Measurements from ENCODE around the gene IL10.

DNA sequence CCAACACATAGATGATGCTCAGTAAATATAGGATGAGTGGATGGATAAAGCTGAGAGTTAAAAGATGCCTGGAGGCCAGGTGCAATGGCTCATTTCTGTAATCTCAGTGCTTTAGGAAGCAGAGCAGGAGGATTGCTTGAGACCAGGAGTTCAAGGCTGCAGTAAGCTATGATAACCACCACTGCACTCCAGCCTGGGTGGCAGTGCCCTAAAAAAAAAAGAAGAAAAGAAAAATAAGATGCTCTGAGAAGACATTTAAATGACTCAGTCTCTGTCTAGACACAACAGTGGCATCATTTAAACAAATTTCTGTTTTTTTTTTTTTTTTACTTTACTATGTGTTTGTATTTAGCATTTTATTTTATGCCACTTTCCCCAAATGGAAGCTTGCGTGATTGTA, 27.0 kb downstream of the IL10 start:
- TF ChIP-seq, protein P1, sequence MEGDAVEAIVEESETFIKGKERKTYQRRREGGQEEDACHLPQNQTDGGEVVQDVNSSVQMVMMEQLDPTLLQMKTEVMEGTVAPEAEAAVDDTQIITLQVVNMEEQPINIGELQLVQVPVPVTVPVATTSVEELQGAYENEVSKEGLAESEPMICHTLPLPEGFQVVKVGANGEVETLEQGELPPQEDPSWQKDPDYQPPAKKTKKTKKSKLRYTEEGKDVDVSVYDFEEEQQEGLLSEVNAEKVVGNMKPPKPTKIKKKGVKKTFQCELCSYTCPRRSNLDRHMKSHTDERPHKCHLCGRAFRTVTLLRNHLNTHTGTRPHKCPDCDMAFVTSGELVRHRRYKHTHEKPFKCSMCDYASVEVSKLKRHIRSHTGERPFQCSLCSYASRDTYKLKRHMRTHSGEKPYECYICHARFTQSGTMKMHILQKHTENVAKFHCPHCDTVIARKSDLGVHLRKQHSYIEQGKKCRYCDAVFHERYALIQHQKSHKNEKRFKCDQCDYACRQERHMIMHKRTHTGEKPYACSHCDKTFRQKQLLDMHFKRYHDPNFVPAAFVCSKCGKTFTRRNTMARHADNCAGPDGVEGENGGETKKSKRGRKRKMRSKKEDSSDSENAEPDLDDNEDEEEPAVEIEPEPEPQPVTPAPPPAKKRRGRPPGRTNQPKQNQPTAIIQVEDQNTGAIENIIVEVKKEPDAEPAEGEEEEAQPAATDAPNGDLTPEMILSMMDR (conservative IDR thresholded peaks at IDR 0.05; ENCODE audit: low read length), result no peak
- TF ChIP-seq EZH2phosphoT487 (IDR thresholded peaks at IDR 0.05; ENCODE audit: borderline replicate concordance, low read depth, low read length), result no peak
